NCI-H128 (cell line): Measurements from ENCODE around the gene RGN.
"Not testable (repeated sequence)": the region's sequence is repeated elsewhere in the genome, so short reads cannot be mapped to it uniquely, and the experiment has no call there.

Experiments
- DNase-seq: peaks from one replicate; lab custom pipeline; 2025; ENCODE audit not compliant: unreplicated experiment; lab: John Stamatoyannopoulos, UW

Gene RGN

GRCh38 chrX:47078129-47079043 is at the start of gene RGN:
TSS of gene RGN (plus strand) at chrX:47078443. CDS start at chrX:47081145, 2,702 bp downstream.
- DNase-seq, result no peak

- peak; percentile 10 for DNase-seq
Observed at GRCh38 chrX:47030339-47030738, 47.9 kb upstream of the RGN start.

- DNase-seq, result no peak
Observed at GRCh38 chrX:47047989-47048388, 30.3 kb upstream of the RGN start.

- DNase-seq, result no peak
Observed at GRCh38 chrX:47059142-47059874, 18.9 kb upstream of the RGN start.

GRCh38 chrX:47060708-47061107 is 17.5 kb upstream of the RGN start:
- no peak for DNase-seq

GRCh38 chrX:47061238-47061919 is 16.9 kb upstream of the RGN start:
- DNase-seq, result no peak

GRCh38 chrX:47063179-47063578 is 15.1 kb upstream of the RGN start:
- DNase-seq, result no peak

- DNase-seq, result no peak
Observed at GRCh38 chrX:47068214-47068613, 10.0 kb upstream of the RGN start.

- no peak for DNase-seq
Observed at GRCh38 chrX:47068720-47069119, 9.5 kb upstream of the RGN start.

GRCh38 chrX:47080215-47080914 is 2.1 kb downstream of the RGN start:
- no peak for DNase-seq

GRCh38 chrX:47080915-47081236 is 2.6 kb downstream of the RGN start:
- DNase-seq, result no peak

- DNase-seq, result no peak
Observed at GRCh38 chrX:47091149-47091775, 13.0 kb downstream of the RGN start.

- DNase-seq, result no peak
Observed at GRCh38 chrX:47093248-47093647, 15.0 kb downstream of the RGN start.

- DNase-seq, result no peak
Observed at GRCh38 chrX:47093860-47094259, 15.6 kb downstream of the RGN start.

- no peak for DNase-seq
Observed at GRCh38 chrX:47097018-47097417, 18.8 kb downstream of the RGN start.

- DNase-seq, result no peak
Observed at GRCh38 chrX:47098338-47099094, 20.3 kb downstream of the RGN start.

GRCh38 chrX:47101206-47101605 is 23.0 kb downstream of the RGN start:
- no peak for DNase-seq

- not testable (repeated sequence) for DNase-seq
Observed at GRCh38 chrX:47110936-47111615, 32.8 kb downstream of the RGN start.

GRCh38 chrX:47112316-47112954 is 34.2 kb downstream of the RGN start:
- no peak for DNase-seq
